Activated T-cell treated with anti-CD3 and anti-CD28 coated beads, Interleukin-2, amount 50 U/mL, for 4 hours (primary cell): ENCODE data around the gene NGEF. TPM values are rescaled to one million over a fixed set of nuclear protein-coding genes. Genes with fewer than 3 reads are reported as not detected.

Source experiments
- ATAC-seq, 2 donors: fragments of 200-7000 bp; cut with Tn5 transposase; one replicate each; pipeline ENCODE4 v1.10.0; 2021
- DNase-seq: peaks from one replicate; pipeline ENCODE4 v3.0.0-alpha.2; 2020
- H3K27me3 Mint-ChIP-seq: one replicate; pipeline ENCODE4 v1.8.0; 2021; ENCODE audit warnings: low read depth, mixed read lengths
- H3K36me3 Mint-ChIP-seq: one replicate; pipeline ENCODE4 v1.8.0; 2022; ENCODE audit warnings: mixed read lengths; ENCODE audit not compliant: insufficient read depth
- H3K4me1 Mint-ChIP-seq: one replicate; pipeline ENCODE4 v1.8.0; 2021; ENCODE audit warnings: low read depth, mixed read lengths
- H3K4me3 Mint-ChIP-seq: one replicate; pipeline ENCODE4 v1.8.0; 2021; ENCODE audit warnings: mild to moderate bottlenecking, moderate library complexity, mixed read lengths
- H3K9me3 Mint-ChIP-seq: one replicate; pipeline ENCODE4 v1.8.0; 2021; ENCODE audit warnings: mixed read lengths
- total RNA-seq, 3 donors: library from RNA; stranded (reverse); gene quantifications; one replicate each; pipeline ENCODE4 v1.2.1, GENCODE V29; 2021

The NGEF gene
- total RNA-seq, 3 donors from 2014 or later: 0.11 to 0.94 (median 0.37) TPM

- no peaks in the 10 kb centered on the region for H3K36me3 Mint-ChIP-seq
- no peak overlapping the region for H3K4me3 Mint-ChIP-seq
- peaks cover 1% of the 10 kb centered on the region for H3K4me1 Mint-ChIP-seq
- peaks cover 8% of the 10 kb centered on the region for H3K27me3 Mint-ChIP-seq
- ATAC-seq (no peak), DNase-seq (no peak)
- H3K9me3 Mint-ChIP-seq: no peaks in the 10 kb centered on the region
Measured at GRCh38 chr2:232963913-232964312, 49.1 kb downstream of the NGEF start.

- no peak overlapping the region for H3K4me3 Mint-ChIP-seq
- DNase-seq (no peak), ATAC-seq (no peak)
- no peaks in the 10 kb centered on the region for H3K36me3 Mint-ChIP-seq
- no peaks in the 10 kb centered on the region for H3K9me3 Mint-ChIP-seq
- H3K4me1 Mint-ChIP-seq: peaks cover 3% of the 10 kb centered on the region
- peaks cover 6% of the 10 kb centered on the region for H3K27me3 Mint-ChIP-seq
Measured at GRCh38 chr2:232960862-232961261, 52.2 kb downstream of the NGEF start.

GRCh38 chr2:232959139-232959538, 53.9 kb downstream of the NGEF start:
- no peak for ATAC-seq
- Mint-ChIP-seq H3K27me3 (peaks cover 7% of the 10 kb centered on the region), H3K4me1 (peaks cover 3% of the 10 kb centered on the region), H3K9me3 (no peaks in the 10 kb centered on the region), H3K36me3 (no peaks in the 10 kb centered on the region), H3K4me3 (no peak overlapping the region)
- no peak for DNase-seq

GRCh38 chr2:232957657-232958090, 55.4 kb downstream of the NGEF start:
- Mint-ChIP-seq H3K27me3 (peaks cover 7% of the 10 kb centered on the region), H3K4me3 (no peak overlapping the region), H3K9me3 (no peaks in the 10 kb centered on the region), H3K4me1 (peaks cover 3% of the 10 kb centered on the region), H3K36me3 (no peaks in the 10 kb centered on the region)
- ATAC-seq: no peak
- DNase-seq: no peak

GRCh38 chr2:232955856-232956255, 57.2 kb downstream of the NGEF start:
- Mint-ChIP-seq H3K4me3 (no peak overlapping the region), H3K27me3 (peaks cover 13% of the 10 kb centered on the region), H3K9me3 (no peaks in the 10 kb centered on the region), H3K4me1 (peaks cover 3% of the 10 kb centered on the region), H3K36me3 (no peaks in the 10 kb centered on the region)
- ATAC-seq (no peak), DNase-seq (no peak)

- Mint-ChIP-seq H3K27me3 (peaks cover 13% of the 10 kb centered on the region), H3K4me3 (no peak overlapping the region), H3K9me3 (no peaks in the 10 kb centered on the region), H3K36me3 (no peaks in the 10 kb centered on the region), H3K4me1 (peaks cover 3% of the 10 kb centered on the region)
- DNase-seq: no peak
- ATAC-seq: no peak
Measured at GRCh38 chr2:232954691-232955090, 58.4 kb downstream of the NGEF start.

- H3K4me3 Mint-ChIP-seq: no peak overlapping the region
- peaks cover 2% of the 10 kb centered on the region for H3K4me1 Mint-ChIP-seq
- DNase-seq (no peak), ATAC-seq (no peak)
- H3K9me3 Mint-ChIP-seq: no peaks in the 10 kb centered on the region
- H3K27me3 Mint-ChIP-seq: peaks cover 11% of the 10 kb centered on the region
- no peaks in the 10 kb centered on the region for H3K36me3 Mint-ChIP-seq
Measured at GRCh38 chr2:232951891-232952290, 61.2 kb downstream of the NGEF start.

- H3K27me3 Mint-ChIP-seq: peaks cover 11% of the 10 kb centered on the region
- no peaks in the 10 kb centered on the region for H3K36me3 Mint-ChIP-seq
- DNase-seq (no peak), ATAC-seq (no peak)
- H3K9me3 Mint-ChIP-seq: no peaks in the 10 kb centered on the region
- peaks cover 2% of the 10 kb centered on the region for H3K4me1 Mint-ChIP-seq
- H3K4me3 Mint-ChIP-seq: no peak overlapping the region
Measured at GRCh38 chr2:232951181-232951580, 61.9 kb downstream of the NGEF start.

GRCh38 chr2:232950751-232951150, 62.3 kb downstream of the NGEF start:
- Mint-ChIP-seq H3K27me3 (peaks cover 9% of the 10 kb centered on the region), H3K9me3 (no peaks in the 10 kb centered on the region), H3K36me3 (no peaks in the 10 kb centered on the region), H3K4me3 (no peak overlapping the region), H3K4me1 (no peaks in the 10 kb centered on the region)
- ATAC-seq (no peak), DNase-seq (no peak)

GRCh38 chr2:232949016-232949415, 64.0 kb downstream of the NGEF start:
- H3K36me3 Mint-ChIP-seq: no peaks in the 10 kb centered on the region
- H3K4me1 Mint-ChIP-seq: no peaks in the 10 kb centered on the region
- ATAC-seq (no peak), DNase-seq (no peak)
- H3K9me3 Mint-ChIP-seq: no peaks in the 10 kb centered on the region
- H3K27me3 Mint-ChIP-seq: peaks cover 9% of the 10 kb centered on the region
- no peak overlapping the region for H3K4me3 Mint-ChIP-seq

GRCh38 chr2:232942831-232943230, 70.2 kb downstream of the NGEF start:
- H3K4me3 Mint-ChIP-seq: no peak overlapping the region
- DNase-seq (no peak), ATAC-seq (no peak)
- H3K27me3 Mint-ChIP-seq: peaks cover 7% of the 10 kb centered on the region
- peaks cover 10% of the 10 kb centered on the region for H3K9me3 Mint-ChIP-seq
- H3K4me1 Mint-ChIP-seq: peaks cover 5% of the 10 kb centered on the region
- H3K36me3 Mint-ChIP-seq: no peaks in the 10 kb centered on the region

- no peaks in the 10 kb centered on the region for H3K36me3 Mint-ChIP-seq
- DNase-seq (no peak), ATAC-seq (no peak)
- peaks cover 10% of the 10 kb centered on the region for H3K9me3 Mint-ChIP-seq
- peaks cover 9% of the 10 kb centered on the region for H3K27me3 Mint-ChIP-seq
- H3K4me1 Mint-ChIP-seq: peaks cover 5% of the 10 kb centered on the region
- H3K4me3 Mint-ChIP-seq: no peak overlapping the region
Measured at GRCh38 chr2:232941912-232942594, 71.0 kb downstream of the NGEF start.

- Mint-ChIP-seq H3K4me3 (no peak overlapping the region), H3K4me1 (peaks cover 5% of the 10 kb centered on the region), H3K27me3 (peaks cover 10% of the 10 kb centered on the region), H3K9me3 (peaks cover 10% of the 10 kb centered on the region), H3K36me3 (no peaks in the 10 kb centered on the region)
- ATAC-seq (no peak), DNase-seq (no peak)
Measured at GRCh38 chr2:232941400-232941799, 71.7 kb downstream of the NGEF start.

- Mint-ChIP-seq H3K4me1 (peaks cover 5% of the 10 kb centered on the region), H3K9me3 (peaks cover 10% of the 10 kb centered on the region), H3K4me3 (no peak overlapping the region), H3K36me3 (no peaks in the 10 kb centered on the region), H3K27me3 (peaks cover 14% of the 10 kb centered on the region)
- no peak for ATAC-seq
- DNase-seq: no peak
Measured at GRCh38 chr2:232940724-232941123, 72.3 kb downstream of the NGEF start.

- Mint-ChIP-seq H3K36me3 (no peaks in the 10 kb centered on the region), H3K27me3 (peaks cover 29% of the 10 kb centered on the region), H3K4me1 (peaks cover 5% of the 10 kb centered on the region), H3K4me3 (no peak overlapping the region), H3K9me3 (peaks cover 10% of the 10 kb centered on the region)
- ATAC-seq (no peak), DNase-seq (no peak)
Measured at GRCh38 chr2:232937278-232937906, 75.7 kb downstream of the NGEF start.
